GM18909 (cell line): Measurements from ENCODE around the gene MANBA.
A peak's percentile ranks its signal among the peaks of the same experiment; 100 is the strongest.
"Not testable (repeated sequence)": the region's sequence is repeated elsewhere in the genome, so short reads cannot be mapped to it uniquely, and the experiment has no call there.

ENCODE experiments used
- ATAC-seq: cut with Tn5 transposase; IDR thresholded peaks from one replicate; pipeline ENCODE4 v1.9.1; 2021; ENCODE audit warnings: mild to moderate bottlenecking; ENCODE audit not compliant: unreplicated experiment, poor library complexity

Gene MANBA

GRCh38 chr4:102627831-102628523 lies 132.8 kb downstream of the MANBA start:
- no peak for ATAC-seq

DNA sequence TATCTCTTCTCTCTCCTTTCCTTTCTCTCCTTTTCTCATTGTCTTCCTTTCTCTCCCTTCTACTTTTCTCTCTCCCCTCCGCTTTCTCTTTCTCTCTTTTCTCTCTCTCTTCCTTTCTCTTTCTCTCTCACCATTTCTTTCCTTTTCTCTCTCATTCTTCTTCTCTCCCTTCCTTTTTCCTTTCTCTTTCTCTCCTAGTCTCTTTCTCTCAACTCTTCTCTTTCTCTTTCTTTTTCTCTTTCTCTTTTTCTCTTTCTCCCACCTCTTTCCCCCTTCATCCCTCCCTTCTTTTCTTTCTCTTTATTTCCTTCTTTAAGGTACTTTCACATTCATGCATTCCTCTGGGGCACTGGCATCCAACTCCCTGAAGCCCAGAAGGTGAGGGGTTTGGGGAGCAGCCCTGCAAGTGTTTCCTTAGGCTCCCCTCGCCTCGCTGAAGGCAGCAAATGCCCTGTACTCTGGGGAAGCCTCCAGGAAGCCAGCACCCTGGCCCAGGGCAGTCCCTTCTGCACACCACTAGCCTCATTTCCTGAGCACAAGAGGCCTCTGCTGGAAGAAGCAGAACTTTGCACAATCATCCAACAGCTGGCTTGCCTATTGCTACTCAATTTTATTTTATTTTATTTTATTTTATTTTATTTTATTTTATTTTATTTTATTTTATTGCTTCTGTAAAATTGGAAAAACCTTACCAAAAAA lies 135.4 kb downstream of the MANBA start:
- ATAC-seq = peak; percentile 95

GRCh38 chr4:102624505-102624904 lies 136.3 kb downstream of the MANBA start:
- no peak for ATAC-seq

GRCh38 chr4:102623622-102624021 lies 137.1 kb downstream of the MANBA start:
- ATAC-seq = no peak

GRCh38 chr4:102620697-102621497 lies 139.9 kb downstream of the MANBA start:
- ATAC-seq = peak; percentile 55

DNA sequence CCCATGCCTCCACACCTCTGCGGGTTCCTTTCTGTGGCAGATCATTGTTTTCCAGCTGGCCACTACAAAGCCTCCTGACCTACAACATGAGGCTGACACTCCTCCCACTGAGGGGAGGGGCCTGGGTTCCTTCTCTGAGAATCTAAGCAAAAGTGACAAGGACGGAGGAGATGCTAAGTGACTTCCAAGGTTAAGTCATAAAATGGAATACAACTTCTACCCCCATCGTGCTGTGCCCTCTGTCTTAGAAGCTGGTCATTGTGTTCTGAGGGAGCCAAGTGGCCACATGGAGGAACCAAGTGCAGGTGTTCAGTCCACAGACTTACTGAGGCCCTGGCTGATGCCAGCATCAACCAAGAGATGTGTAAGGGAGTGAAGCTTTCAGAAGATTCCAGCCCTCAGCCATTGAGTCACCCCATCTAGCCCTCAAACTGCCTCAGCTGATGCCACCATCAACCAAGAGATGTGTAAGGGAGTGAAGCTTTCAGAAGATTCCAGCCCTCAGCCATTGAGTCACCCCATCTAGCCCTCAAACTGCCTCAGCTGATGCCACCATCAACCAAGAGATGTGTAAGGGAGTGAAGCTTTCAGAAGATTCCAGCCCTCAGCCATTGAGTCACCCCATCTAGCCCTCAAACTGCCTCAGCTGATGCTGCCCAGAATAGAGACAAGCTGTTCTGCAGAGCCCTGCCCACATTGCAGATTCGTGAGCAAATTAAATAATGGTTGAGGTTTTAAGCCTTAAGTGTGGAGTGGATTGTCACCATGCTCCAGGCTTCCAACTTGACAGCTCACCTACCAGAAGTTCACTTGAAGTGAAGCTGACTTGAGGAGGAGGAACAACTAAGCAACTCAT lies 140.8 kb downstream of the MANBA start:
- ATAC-seq = peak; percentile 22

DNA sequence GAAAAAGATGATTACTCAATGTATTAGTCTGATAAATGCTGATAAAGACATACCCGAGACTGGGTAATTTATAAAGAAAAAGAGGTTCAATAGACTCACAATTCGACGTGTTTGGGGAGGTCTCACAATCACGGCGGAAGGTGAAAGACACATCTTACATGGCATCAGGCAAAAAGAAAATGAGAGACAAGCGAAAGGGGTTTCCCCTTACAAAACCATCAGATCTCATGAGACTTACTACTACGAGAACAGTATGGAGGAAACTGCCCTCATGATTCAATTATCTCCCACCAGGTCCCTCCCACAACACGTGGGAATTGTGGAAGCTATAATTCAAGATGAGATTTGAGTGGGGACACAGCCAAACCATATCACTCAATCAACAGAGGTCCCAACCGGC lies 141.7 kb downstream of the MANBA start:
- ATAC-seq = not testable (repeated sequence)

GRCh38 chr4:102616636-102617035 lies 144.1 kb downstream of the MANBA start:
- no peak for ATAC-seq

DNA sequence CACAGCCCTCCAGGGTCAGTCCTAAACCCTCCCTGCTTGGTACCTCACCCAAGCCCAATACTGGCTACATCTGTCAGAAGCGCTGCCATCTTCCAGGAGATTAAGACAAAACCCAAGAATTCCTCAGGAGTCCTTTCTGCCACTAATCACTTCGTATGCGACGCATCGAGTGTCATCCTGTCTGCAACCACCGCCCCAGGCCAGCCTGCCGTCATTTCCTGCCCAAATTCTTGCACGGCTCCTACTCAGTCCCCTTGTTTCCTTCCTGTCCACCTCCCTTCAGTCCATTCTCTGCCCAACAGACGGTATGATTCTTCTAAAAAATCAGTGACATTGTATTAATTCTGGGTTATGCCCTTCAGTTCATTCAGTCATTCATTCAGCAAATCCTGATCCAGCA lies 146.0 kb downstream of the MANBA start:
- no peak for ATAC-seq

GRCh38 chr4:102612824-102613366 lies 147.9 kb downstream of the MANBA start:
- no peak for ATAC-seq

DNA sequence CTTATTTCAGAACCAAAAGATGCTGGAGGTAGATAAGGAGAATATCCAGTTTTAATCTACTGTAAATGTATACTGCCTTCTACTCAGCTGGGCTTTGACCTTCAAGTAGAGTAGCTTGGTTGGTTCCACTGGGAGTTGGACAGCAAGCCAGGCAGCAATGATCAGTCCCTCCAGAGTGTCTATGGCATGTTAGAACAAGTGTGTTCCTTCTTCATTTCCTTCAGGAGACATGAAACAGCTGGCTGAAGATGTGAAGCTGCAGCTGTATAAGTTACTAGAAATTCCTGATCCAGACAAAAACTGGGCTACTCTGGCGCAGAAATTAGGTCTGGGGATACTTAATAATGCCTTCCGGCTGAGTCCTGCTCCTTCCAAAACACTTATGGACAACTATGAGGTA lies 148.6 kb downstream of the MANBA start:
- no peak for ATAC-seq

GRCh38 chr4:102610476-102610875 lies 150.3 kb downstream of the MANBA start:
- ATAC-seq = no peak

DNA sequence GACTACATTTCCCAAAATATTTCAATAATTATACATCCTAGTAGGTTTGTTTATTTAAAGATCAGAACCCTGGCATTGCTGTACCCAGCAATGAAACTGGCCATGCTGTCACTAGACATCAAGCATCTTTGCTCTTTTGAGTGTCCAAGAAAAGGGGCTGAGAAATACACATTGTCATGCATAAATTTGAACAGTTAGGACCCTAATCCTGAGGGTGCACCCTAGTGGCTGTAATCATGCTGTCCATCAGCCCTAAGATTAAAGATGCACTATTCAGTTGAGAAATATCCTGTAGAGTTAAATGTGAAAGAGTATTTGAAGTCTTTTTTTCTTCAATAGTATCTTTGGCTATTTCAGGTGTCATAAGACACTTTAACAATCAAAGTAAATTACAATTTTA lies 150.8 kb downstream of the MANBA start:
- ATAC-seq = peak; percentile 56

GRCh38 chr4:102608190-102608589 lies 152.6 kb downstream of the MANBA start:
- no peak for ATAC-seq

GRCh38 chr4:102606846-102607450 lies 153.8 kb downstream of the MANBA start:
- ATAC-seq = no peak

DNA sequence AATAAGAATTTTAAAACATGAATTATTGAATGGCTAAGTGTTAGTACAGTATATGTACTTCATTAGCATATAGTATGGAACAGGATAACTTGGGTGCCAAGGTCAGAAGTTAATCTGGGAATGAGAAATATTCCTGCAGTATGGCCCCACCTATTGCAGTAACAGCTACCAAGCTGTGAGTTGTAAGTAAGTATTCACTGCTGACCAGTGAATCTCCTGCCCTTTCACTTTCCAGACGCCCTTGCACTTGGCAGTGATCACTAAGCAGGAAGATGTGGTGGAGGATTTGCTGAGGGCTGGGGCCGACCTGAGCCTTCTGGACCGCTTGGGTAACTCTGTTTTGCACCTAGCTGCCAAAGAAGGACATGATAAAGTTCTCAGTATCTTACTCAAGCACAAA lies 154.5 kb downstream of the MANBA start:
- no peak for ATAC-seq

GRCh38 chr4:102604222-102604940 lies 156.4 kb downstream of the MANBA start:
- ATAC-seq = no peak

DNA sequence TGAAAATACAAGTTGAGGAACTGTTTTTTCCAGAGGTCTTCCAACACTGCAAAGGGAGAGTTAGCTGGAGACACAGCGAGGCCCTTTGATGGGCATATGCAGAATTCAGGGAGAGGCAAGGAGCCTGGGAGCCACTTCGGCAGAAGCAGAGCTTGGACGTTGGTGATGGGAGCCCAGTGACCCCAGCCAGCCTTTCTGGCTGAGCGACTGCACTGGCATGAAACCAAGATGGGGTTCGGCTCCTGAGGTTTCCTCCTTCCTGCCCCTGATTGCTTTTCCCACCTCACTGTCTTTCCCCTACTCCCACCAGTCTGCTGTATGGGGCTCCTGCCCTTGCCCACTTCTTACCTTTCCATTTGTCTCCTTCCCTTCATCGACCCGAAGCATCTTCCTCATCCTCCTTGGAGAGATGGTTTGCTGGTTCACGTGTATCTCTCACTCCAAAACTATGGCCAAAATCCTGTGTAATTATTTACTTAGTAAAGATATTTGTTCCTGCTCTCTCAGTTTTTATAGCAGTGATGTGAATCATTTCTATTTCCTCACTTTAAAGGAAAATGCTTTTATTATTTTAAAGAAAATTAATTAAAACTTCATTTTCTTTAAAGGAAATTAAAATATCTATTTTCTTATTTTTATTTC lies 159.1 kb downstream of the MANBA start:
- ATAC-seq = no peak

DNA sequence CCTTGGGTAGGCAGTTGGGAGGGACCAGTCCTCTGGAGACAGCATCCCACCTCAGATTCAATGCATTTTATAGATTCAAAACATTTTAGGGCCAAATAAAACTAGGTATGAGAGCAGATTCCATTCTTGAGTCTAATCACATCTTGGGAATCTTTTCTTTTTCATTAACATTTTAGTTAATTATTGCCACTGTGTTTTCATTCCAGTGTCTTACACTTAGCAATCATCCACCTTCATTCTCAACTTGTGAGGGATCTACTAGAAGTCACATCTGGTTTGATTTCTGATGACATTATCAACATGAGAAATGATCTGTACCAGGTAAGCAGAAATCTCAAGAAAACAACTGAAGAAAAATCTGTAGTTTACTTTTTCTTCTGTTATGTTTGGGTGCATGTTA lies 160.1 kb downstream of the MANBA start:
- ATAC-seq = no peak
